HG02610 (cell line): ENCODE results near the gene WDR64.
"Not testable (repeated sequence)": the region's sequence is repeated elsewhere in the genome, so short reads cannot be mapped to it uniquely, and the experiment has no call there.

Experiments used
- ATAC-seq: cut with Tn5 transposase; IDR thresholded peaks from one replicate; pipeline ENCODE4 v1.9.1; 2021; ENCODE audit warnings: mild to moderate bottlenecking, moderate library complexity; ENCODE audit not compliant: unreplicated experiment

WDR64 gene

GRCh38 chr1:241696815-241697639 lies 44.9 kb downstream of the WDR64 start:
- ATAC-seq, result no peak

GRCh38 chr1:241697640-241698018 lies 45.5 kb downstream of the WDR64 start:
- no peak for ATAC-seq

GRCh38 chr1:241698177-241698576 lies 46.1 kb downstream of the WDR64 start:
- ATAC-seq, result no peak

DNA sequence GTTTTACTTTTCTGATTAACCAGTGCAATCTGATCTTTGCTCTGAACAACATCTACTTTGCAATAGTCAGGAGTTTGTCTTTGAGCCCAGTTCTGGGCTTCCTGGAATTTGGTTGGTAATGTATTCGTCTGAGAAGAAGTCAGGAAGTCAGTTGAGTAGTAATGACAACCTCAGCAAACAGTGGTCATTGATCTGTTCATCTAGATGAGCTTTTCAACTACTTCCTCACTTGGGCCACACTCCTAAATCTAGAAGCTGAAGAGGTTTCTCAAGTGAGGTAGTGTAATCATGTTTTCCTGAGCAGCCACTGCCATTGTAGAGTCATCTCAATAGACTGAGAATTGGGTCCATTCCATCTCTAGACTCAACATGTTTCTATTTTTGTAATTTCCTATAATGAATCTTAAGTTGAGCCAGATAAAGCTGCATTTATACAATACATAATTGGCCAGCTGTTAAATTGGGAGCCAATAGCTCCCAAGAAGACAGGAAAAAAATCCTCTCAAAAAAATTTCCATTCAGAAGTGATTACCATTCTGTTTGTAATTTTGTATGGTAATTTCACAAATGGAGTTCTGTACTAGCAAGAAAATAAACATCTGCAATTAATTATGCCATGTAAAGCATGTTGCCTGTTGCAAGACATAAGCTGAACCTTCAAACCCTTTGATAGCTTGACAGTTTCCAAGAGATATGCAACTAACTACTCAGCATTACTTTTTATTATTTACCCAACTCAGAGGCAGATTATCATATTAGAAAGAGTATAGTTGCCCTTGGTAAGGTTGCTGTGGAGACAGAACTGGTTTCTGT lies 49.6 kb downstream of the WDR64 start:
- ATAC-seq, result no peak

- no peak for ATAC-seq
Observed at GRCh38 chr1:241702442-241703373, 50.6 kb downstream of the WDR64 start.

GRCh38 chr1:241703739-241704138 lies 51.7 kb downstream of the WDR64 start:
- not testable (repeated sequence) for ATAC-seq

- no peak for ATAC-seq
Observed at GRCh38 chr1:241706257-241706656, 54.2 kb downstream of the WDR64 start.

- ATAC-seq, result no peak
Observed at GRCh38 chr1:241706967-241707366, 54.9 kb downstream of the WDR64 start.

DNA sequence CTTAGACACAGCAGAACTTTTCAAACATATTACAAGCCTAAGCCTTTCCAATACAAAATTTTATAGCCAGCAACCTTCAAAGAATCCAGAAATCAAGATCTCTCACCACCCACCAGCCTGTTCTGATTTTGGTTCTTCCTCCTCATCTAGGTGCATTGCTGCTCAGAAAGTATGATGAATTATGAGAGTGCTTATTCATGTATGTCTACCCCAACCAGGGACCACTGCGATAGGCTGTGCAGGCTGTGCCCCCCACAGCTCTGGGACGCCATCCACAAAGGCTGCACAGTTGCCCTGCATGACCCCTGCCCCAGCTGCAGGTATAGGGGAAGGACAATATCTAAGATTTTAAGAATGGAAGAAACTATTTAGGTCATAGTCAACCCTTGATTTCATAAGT lies 55.4 kb downstream of the WDR64 start:
- no peak for ATAC-seq

DNA sequence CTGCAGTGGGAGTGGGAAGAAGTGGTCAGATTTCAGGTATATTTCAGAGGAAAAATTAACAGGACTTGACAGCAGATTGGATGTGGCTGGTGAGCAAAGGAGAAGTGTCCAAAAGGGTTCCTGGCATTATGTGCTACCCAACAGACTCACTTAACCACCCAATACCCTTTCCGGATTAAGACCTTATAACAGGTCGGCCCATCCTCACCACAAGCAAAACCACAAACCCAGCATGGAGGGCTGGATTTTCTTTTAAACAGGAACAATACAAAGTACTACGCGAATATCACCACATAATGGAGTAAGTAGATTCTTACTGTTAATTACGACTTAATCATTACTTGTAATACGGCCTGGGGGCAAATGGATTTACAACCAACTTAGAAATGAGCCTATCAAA lies 59.2 kb downstream of the WDR64 start:
- ATAC-seq, result no peak

DNA sequence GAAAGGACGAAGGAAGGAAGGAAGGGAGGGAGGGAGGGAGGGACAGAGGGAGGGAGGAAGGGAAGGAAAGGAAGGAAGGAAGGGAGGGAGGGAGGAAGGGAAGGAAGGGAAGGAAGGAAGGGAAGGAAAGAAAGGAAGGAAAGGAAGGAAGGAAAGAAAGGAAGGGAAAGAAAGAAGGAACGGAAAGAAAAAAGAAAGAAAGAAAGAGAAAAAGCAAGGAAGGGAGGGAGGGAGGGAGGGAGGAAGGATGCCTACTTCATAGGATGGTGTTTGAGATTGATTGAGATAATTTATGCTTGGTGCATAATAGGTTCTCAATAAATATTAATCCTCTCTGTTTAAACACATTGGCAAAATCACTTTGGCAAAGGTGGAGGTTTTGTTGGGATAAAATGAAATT lies 61.2 kb downstream of the WDR64 start:
- no peak for ATAC-seq

- ATAC-seq, result no peak
Observed at GRCh38 chr1:241714321-241715218, 62.5 kb downstream of the WDR64 start.

GRCh38 chr1:241715435-241715834 lies 63.4 kb downstream of the WDR64 start:
- no peak for ATAC-seq

GRCh38 chr1:241715956-241716355 lies 63.9 kb downstream of the WDR64 start:
- ATAC-seq, result no peak

DNA sequence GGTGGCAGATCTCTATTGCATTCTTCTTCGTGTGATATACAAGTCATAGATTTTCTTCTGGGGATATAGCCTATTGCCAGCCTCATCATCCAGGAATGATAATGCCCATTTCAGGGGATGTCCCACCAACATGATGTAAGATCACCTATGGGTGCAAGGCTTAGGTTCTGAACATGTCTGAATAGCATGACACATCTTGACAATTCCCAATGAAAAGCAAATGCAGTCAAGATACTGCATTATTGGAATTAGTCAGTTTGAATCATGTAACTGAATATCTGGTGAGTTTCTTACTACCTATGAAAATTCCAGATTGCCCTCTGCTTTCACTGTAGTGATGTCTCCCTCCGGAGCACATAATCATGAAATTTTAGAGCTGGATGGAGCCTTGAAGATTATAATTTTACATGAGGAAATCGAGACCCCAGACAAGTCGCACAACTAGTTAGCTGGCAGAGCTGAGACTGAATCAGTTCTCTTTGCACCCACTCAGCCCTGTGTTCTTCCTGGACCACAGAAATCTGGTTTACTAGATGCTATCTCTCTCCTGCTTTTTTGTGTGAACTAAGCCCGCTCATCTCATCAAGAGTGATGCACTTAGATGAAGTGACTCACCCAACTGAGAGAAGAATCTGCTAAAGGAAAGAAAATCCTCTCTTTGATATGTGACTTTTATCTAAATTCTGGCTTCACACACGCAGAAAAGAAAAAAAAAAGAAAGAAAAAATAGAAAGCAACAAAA lies 65.0 kb downstream of the WDR64 start:
- ATAC-seq, result no peak

- no peak for ATAC-seq
Observed at GRCh38 chr1:241717975-241718374, 65.9 kb downstream of the WDR64 start.

GRCh38 chr1:241721011-241721410 lies 68.9 kb downstream of the WDR64 start:
- no peak for ATAC-seq

DNA sequence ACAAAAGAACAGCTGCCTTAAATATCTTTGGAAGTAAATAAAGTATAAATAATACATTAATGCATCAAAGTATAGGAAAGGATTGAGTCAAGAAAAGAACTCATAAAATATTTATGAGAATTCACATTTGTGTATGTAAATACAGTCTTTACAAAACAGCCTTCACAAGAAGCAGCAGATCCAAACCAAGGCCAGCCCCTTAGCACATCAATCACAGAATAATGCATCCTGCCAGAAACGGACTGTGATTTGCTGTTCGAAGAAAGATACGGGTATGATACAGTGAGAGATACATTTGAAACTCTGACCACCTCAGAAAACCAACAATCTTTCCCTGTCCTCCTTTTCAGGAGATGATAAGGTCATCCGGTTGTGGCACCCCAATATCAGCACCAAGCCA lies 70.9 kb downstream of the WDR64 start:
- no peak for ATAC-seq

- no peak for ATAC-seq
Observed at GRCh38 chr1:241724741-241725356, 72.8 kb downstream of the WDR64 start.
